ENCODE measurements around the gene STIP1. TPM values are rescaled to one million over a fixed set of nuclear protein-coding genes. Genes with fewer than 3 reads are reported as not detected.

The STIP1 gene
- total and polyA plus RNA-seq, 2 donors (not counting 1 experiment from before 2014, with no cell fraction given) = 49.8 to 78.7 TPM

DNA sequence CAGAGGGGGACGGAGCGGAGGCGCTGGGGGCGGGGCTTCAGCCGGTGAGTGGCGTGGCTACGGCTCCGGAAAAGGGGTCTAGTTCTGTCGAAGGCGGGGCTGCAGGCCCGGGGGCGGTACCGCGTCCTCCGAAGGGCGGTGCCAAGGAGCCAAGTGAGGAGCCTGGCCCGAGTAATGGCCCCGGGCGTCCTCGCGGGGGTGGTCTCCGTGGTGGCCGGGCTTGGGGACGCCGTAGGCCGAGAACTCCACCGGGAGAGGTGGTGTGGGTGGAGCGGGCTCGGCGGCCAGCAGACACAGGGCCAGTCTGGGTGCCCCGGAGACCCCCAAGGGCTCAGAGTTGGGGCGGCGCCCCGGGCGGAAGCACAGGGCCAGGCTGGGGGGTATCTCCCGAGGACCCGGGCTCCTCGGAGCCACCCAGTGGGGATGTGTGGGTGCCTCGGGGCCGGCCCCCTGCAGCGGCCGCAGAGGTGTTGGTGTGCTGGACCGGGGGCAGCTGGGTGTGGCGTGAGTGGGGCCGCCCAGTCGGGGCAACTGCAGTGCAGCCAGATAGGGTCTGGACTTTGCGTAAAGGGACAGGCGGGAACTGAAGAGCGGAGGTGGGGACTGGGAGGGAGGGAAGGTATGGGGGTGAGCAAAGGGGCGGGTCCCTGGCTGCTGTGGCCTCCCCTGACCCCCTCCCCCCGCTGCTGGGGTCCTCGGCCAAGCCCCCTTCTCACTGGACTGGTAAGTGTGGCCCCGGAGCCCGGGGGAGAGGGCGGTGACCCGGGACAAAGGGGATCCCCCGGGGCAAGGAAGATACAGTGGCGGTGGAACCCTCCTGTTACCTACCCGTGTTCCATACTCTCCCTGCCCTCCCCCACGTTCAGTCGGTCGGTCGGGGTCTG lies 55.8 kb downstream of the STIP1 start:
- H3K4me2 ChIP-seq (replicated peaks; ENCODE audit: low read depth, low read length, poor library complexity, severe bottlenecking) = peak overlapping the region; percentile 99
- H3K79me2 ChIP-seq (ENCODE audit: control insufficient read depth, insufficient read depth, low read length) = peaks cover 9% of the 10 kb centered on the region
- under 1% methylated on average over 60 of the region's 63 CpGs for WGBS (ENCODE audit: insufficient coverage)

More for the DNA sequence above, 55.8 kb downstream of the STIP1 start:
- peak overlapping the region in 4 of 5 experiments; percentile 76 to 91 (median 83) for H3K4me3 ChIP-seq (ENCODE audit: control extremely low read depth in 1 of 5, extremely low read depth in 1 of 5, insufficient read depth in 1 of 5, low read depth in 2 of 5, low read length in 4 of 5)
- Mint-ChIP-seq H3K4me3 (peak overlapping the region; percentile 91), H3K27me3 (no peaks in the 10 kb centered on the region), H3K4me1 (peaks cover 65% of the 10 kb centered on the region), H3K9me3 (ENCODE audit: insufficient read depth) (no peaks in the 10 kb centered on the region), H3K27ac (peak overlapping the region; percentile 97)
- TF ChIP-seq, protein P1, sequence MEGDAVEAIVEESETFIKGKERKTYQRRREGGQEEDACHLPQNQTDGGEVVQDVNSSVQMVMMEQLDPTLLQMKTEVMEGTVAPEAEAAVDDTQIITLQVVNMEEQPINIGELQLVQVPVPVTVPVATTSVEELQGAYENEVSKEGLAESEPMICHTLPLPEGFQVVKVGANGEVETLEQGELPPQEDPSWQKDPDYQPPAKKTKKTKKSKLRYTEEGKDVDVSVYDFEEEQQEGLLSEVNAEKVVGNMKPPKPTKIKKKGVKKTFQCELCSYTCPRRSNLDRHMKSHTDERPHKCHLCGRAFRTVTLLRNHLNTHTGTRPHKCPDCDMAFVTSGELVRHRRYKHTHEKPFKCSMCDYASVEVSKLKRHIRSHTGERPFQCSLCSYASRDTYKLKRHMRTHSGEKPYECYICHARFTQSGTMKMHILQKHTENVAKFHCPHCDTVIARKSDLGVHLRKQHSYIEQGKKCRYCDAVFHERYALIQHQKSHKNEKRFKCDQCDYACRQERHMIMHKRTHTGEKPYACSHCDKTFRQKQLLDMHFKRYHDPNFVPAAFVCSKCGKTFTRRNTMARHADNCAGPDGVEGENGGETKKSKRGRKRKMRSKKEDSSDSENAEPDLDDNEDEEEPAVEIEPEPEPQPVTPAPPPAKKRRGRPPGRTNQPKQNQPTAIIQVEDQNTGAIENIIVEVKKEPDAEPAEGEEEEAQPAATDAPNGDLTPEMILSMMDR (IDR thresholded peaks at IDR 0.05) = no peak
- no peak for TF ChIP-seq EZH2 (IDR thresholded peaks at IDR 0.05; ENCODE audit: borderline replicate concordance, insufficient read depth, low read depth, low read length, poor library complexity, severe bottlenecking)
- H3K9ac ChIP-seq (ENCODE audit: low read length) = peak overlapping the region; percentile 81
- intact Hi-C loops (cut with micrococcal nuclease) = loop anchor here (1.0 to 2.0 kb wide), 6 partner anchors 11 to 64 kb away; partner anchors contain the start of genes BAD, DNAJC4, ESRRA and FERMT3
- H2AFZ ChIP-seq (ENCODE audit: insufficient read depth, low read depth, low read length, poor library complexity, severe bottlenecking) = peak overlapping the region; percentile 73
- CTCF ChIA-PET = interaction anchor here (1.0 to 1.9 kb wide), 8 partner anchors 9 to 76 kb away, joined by 3 to 16 read pairs (median 6); partner anchors contain the start of genes ESRRA, FERMT3, NUDT22 and PRDX5
- peaks cover 28 to 64% of the 10 kb centered on the region in 2 donors for H3K4me1 ChIP-seq (ENCODE audit: control insufficient read depth in 2 of 2, insufficient read depth in 2 of 2, low read length in 2 of 2)
- POLR2A ChIA-PET = interaction anchor here (0.8 to 1.4 kb wide), 14 partner anchors 8 to 76 kb away, joined by 3 to 11 read pairs (median 5); partner anchors contain the start of genes DNAJC4, ESRRA, GPR137 and NUDT22
- no peak for ATAC-seq (ENCODE audit: low read depth)
- H3K27me3 ChIP-seq (replicated peaks in 1 of 4; ENCODE audit: control extremely low read depth in 1 of 4, control insufficient read depth in 3 of 4, insufficient read depth in 4 of 4, low read length in 3 of 4) = no peaks in the 10 kb centered on the region
- no peaks in the 10 kb centered on the region for H3K9me3 ChIP-seq (ENCODE audit: control extremely low read depth in 1 of 3, control insufficient read depth in 2 of 3, insufficient read depth in 1 of 3, low read length in 2 of 3)
- DNase-seq = no peak
- peak overlapping the region; percentile 98 for H3K27ac ChIP-seq (ENCODE audit: low read length in 2 of 2)
- H3K36me3 ChIP-seq (replicated peaks in 1 of 2; ENCODE audit: control extremely low read depth in 1 of 2, control insufficient read depth in 1 of 2, extremely low read depth in 1 of 2, insufficient read depth in 2 of 2, low read length in 1 of 2) = peaks cover 0 to 32% of the 10 kb centered on the region in 2 experiments
- H4K20me1 ChIP-seq (ENCODE audit: control insufficient read depth, insufficient read depth, low read length, poor library complexity, severe bottlenecking) = peaks cover 7% of the 10 kb centered on the region
